ENCODE data around the gene TTC4. TPM values are rescaled to one million over a fixed set of nuclear protein-coding genes. Genes with fewer than 3 reads are reported as not detected.

Gene TTC4
- total RNA-seq, 2 experiments from 2014 or later: 24.3 to 26.1 TPM

Other genes starting within 250 kb of the TTC4 start
- gene ACOT11, start 167.6 kb upstream of the TTC4 start, total RNA-seq (2014; rRNA removed; shearing (Covaris generic)): not detected in 2 replicates
- 0.33 TPM in 1 of 2 replicates, not detected in the other for gene ACOT11, start 167.6 kb upstream of the TTC4 start, total RNA-seq (2022)
- gene FAM151A, start 92.3 kb upstream of the TTC4 start, total RNA-seq (2014; rRNA removed; shearing (Covaris generic)): not detected in 2 replicates
- gene FAM151A, start 92.3 kb upstream of the TTC4 start, total RNA-seq (2022): not detected in 2 replicates
- gene MROH7, start 74.1 kb upstream of the TTC4 start, total RNA-seq (2014; rRNA removed; shearing (Covaris generic)): not detected in 2 replicates
- not detected in 2 replicates for gene MROH7, start 74.1 kb upstream of the TTC4 start, total RNA-seq (2022)
- 6.7 and 7.6 TPM in 2 replicates for gene PARS2, start 48.7 kb downstream of the TTC4 start, total RNA-seq (2014; rRNA removed; shearing (Covaris generic))
- gene PARS2, start 48.7 kb downstream of the TTC4 start, total RNA-seq (2022): 5.3 and 6.7 TPM in 2 replicates
- gene TTC22, start 85.5 kb downstream of the TTC4 start, total RNA-seq (2014; rRNA removed; shearing (Covaris generic)): not detected in 2 replicates
- gene TTC22, start 85.5 kb downstream of the TTC4 start, total RNA-seq (2022): not detected in 2 replicates
- gene DHCR24, start 171.3 kb downstream of the TTC4 start, total RNA-seq (2014; rRNA removed; shearing (Covaris generic)): 40.5 and 45.7 TPM in 2 replicates
- gene DHCR24, start 171.3 kb downstream of the TTC4 start, total RNA-seq (2022): 84.4 and 93.6 TPM in 2 replicates

Measured in OCI-LY7 (cell line).